Endometrium (tissue), 2 donors: ENCODE data around the gene ANKRD23.
"Not testable (repeated sequence)": the region's sequence is repeated elsewhere in the genome, so short reads cannot be mapped to it uniquely, and the experiment has no call there.

ENCODE experiments used
- FAIRE-seq: peaks from 2 replicates; lab custom pipeline; 2012; peaks lifted over from hg19 to GRCh38; lab: Jason Lieb, UNC
- donor health status: control.
- donor health status: control.

The ANKRD23 gene

GRCh38 chr2:96816127-96816835, 27.5 kb downstream of the ANKRD23 start, which contains the start of gene CNNM3:
Gene CNNM3 (plus strand): TSS chr2:96816268. CDS start chr2:96816278, 10 bp downstream.
- FAIRE-seq = no peak

- FAIRE-seq = no peak
Observed at GRCh38 chr2:96815326-96816126, 28.3 kb downstream of the ANKRD23 start.

- no peak for FAIRE-seq
Observed at GRCh38 chr2:96813656-96814055, 30.2 kb downstream of the ANKRD23 start.

- FAIRE-seq = no peak
Observed at GRCh38 chr2:96811917-96812316, 31.9 kb downstream of the ANKRD23 start.

- no peak for FAIRE-seq
Observed at GRCh38 chr2:96810783-96811192, 33.0 kb downstream of the ANKRD23 start.

GRCh38 chr2:96809951-96810782, 33.7 kb downstream of the ANKRD23 start:
- FAIRE-seq = no peak

GRCh38 chr2:96809216-96809882, 34.5 kb downstream of the ANKRD23 start:
- FAIRE-seq = no peak

- peak; percentile 50 for FAIRE-seq
Observed at GRCh38 chr2:96808176-96808837, 35.5 kb downstream of the ANKRD23 start.

- FAIRE-seq = no peak
Observed at GRCh38 chr2:96807127-96807471, 36.7 kb downstream of the ANKRD23 start.

GRCh38 chr2:96806468-96807126, 37.2 kb downstream of the ANKRD23 start:
- no peak for FAIRE-seq

GRCh38 chr2:96805946-96806345, 37.9 kb downstream of the ANKRD23 start:
- not testable (repeated sequence) for FAIRE-seq

GRCh38 chr2:96804986-96805385, 38.8 kb downstream of the ANKRD23 start:
- no peak for FAIRE-seq

- no peak for FAIRE-seq
Observed at GRCh38 chr2:96802721-96803120, 41.1 kb downstream of the ANKRD23 start.

- FAIRE-seq = no peak
Observed at GRCh38 chr2:96801786-96802595, 41.8 kb downstream of the ANKRD23 start.

- FAIRE-seq = no peak
Observed at GRCh38 chr2:96801005-96801785, 42.6 kb downstream of the ANKRD23 start.

- FAIRE-seq = no peak
Observed at GRCh38 chr2:96800061-96801004, 43.5 kb downstream of the ANKRD23 start.

- no peak for FAIRE-seq
Observed at GRCh38 chr2:96799623-96799935, 44.2 kb downstream of the ANKRD23 start.
